ENCODE results near the gene HMX1.

Gene HMX1

DNA sequence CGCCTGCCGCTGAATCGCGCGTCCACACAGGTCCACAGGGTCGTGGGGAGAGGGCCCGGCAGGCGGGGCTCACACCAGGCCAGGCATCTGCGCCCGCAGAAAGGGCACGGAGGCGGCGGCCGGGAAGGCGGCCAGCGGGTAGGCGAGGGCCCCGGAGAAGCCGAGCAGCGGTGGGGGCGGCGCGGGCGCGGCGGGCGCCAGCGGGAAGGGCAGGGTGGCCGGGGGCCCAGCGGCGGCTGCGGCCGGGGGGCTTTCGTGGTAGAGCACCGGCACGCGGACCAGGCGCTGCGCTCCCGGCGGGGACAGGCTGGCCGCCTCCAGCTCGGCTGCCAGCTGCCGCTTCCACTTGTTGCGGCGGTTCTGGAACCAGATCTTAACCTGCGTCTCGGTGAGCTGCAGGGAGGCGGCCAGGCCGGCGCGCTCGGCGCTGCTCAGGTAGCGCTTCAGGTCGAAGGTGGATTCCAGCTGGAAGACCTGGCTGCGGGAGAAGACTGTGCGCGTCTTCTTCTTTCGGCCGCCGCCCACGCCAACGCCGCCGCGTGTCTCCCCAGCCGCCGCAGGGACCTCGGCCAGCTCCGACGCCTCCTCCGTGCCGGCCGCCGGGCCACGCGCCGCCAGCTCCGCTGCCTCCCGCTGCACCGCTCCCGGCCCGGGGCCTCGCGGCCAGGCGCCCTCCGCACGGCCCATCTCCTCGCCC, 3.9 kb downstream of the HMX1 start:
- DNase-seq: no peak

- no peak for DNase-seq
Measured at GRCh38 chr4:8866828-8867623, 4.6 kb downstream of the HMX1 start.

DNA sequence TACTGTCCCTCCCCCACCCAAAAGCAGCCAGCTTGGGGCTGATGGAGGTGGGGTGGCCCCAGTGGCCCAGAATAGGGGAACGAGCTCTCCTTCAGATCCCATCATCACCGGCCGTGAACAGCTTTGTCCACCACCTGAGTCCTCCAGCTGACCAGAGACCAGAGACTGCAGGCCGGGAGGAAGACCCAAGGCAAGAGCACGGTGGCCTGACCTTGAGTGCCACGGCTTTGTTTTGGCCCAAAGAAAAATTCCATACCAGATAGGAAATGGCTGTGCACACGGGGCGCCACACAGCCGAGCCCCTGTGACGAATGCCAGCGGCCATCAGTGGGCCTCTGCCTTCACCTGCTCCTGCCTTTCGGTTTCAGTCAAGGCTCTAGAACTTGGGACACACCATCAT, 5.2 kb downstream of the HMX1 start:
- no peak for DNase-seq

GRCh38 chr4:8865681-8866310, 5.8 kb downstream of the HMX1 start:
- no peak for DNase-seq

DNA sequence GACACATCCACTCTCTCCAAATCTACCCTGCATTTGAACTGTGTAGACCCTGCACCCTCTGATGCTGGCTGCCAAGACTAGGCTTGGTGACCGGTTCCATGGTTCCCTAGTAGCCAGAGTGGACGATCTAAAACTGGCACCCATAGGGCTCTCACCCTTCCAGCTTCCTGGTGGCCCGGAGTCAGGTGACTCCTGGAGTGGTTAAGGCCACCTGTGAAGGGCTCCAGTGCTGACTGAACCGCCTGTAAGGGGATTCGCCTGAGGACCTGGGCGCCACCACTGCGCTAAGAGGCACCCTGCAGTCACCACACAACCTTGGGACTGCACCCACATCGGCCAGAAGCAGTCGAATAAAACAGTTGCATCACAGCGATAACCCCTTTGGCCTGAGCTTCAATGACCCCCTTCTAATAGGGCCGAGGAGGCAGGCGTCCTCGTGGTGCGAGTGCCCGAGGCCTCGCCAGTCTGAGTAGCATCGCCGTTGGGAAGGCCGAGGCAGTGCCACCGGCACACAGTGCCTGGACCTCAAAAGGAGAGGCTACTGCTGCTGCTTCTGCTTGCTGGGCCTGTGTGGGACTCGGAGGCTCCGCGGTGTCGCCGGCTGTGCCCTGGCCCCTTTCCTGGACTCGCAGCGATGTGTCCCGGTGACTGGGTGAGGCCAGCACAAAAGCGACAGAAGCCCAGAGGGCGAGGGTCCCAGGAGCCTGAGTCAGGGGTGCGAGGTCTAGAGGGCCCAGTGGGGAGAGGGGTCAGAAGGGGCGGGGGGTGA, 6.5 kb downstream of the HMX1 start:
- DNase-seq: no peak

- no peak for DNase-seq
Measured at GRCh38 chr4:8863686-8864682, 7.7 kb downstream of the HMX1 start.

GRCh38 chr4:8862800-8863685, 8.6 kb downstream of the HMX1 start:
- DNase-seq: no peak

- no peak for DNase-seq
Measured at GRCh38 chr4:8862334-8862733, 9.3 kb downstream of the HMX1 start.

DNA sequence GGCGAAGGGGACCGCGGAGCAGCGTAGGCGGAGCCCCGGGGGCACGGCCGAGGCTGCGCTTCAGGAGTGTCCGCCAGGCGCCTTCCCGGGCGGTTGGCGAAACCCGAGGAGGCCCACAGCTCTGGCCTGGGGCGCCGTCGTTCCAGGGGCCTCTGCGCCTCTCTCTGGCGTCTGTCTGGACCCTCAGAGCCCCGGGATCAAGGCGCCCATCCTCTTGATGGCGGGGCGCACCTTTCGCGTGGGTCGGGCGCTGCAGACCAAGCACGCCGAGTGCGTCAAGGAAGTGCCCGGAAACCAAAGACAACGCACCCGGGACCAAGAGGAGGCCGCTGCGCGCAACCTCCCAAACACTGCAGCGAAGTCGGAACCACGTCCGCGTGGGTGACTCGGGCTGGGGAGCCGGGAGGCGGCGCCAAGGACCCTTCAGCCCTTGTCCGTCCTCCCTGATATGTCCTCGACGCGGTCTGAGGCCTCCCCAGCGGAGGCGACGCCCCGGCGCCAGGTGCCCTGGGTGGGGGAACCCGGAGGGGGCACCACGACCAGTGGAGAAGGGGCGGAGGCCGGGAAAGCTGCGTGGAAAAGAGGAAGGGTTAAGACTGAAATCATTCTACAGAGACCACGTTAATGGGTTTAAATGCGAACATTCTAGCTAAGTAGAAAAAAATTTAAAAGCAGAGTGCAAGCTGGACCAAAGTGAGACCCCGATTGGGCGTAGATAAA, 9.9 kb downstream of the HMX1 start:
- DNase-seq: no peak

DNA sequence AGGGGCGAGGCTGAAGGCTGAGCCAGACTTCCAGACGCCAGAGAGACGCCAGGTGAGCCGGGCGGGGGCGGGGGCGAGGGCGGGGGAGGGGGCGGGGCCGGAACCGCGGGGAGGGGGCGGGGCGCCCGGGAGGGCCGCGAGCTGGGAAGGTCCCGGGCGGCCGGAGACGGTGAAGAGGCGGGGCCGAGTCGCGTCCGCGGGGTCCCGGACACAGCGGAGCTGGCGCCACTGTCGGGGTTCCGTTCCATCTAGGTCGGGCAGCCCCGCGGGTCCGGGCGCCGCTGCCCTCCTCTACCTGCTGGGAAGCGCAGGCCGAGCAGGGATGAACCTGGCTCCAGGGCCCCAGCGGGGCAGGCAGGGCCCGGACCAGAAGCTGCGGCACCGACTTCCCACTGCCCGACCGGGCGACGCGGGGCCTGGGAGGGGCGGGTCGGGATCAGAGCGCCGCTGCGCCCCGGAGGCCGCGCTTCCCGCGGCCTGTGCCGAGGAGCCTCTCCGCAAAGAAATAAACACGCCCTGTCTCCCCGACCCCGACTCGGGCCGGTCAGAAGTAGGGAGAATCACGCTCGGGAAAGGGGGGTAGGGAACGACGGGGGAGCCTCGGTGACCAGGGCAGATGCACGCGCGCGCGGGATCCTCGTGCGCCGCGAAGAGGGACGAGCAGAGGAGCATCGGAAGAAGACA, 10.6 kb downstream of the HMX1 start:
- DNase-seq: no peak

- DNase-seq: no peak
Measured at GRCh38 chr4:8860096-8860891, 11.3 kb downstream of the HMX1 start.

GRCh38 chr4:8859550-8860095, 12.0 kb downstream of the HMX1 start:
- no peak for DNase-seq

DNA sequence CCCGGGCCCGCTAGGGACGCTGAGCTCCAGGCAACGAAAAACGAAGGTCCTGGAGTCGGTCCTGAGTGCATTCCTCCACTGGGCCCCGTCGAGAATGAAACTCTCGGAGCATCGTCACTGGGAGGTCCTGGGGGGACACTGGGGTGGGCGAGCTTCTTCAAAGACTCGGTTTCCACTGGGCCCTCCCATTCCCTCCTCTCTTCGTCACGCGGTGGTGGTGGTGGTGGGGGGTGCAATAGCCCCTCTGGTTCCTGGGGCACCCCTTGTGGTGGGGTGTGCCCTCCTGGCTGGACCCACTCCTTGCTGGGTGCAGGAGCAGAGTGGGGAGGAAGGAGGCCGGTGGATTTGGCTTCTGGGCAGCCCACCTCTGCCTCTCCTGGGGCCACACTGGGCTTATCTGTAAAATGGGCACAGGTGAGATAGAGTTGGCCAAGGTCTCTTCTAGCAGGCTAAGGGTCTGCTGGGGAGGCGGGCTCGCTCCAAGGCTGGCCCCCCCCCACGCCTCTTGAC, 12.9 kb downstream of the HMX1 start:
- DNase-seq: no peak

- no peak for DNase-seq
Measured at GRCh38 chr4:8857766-8858700, 13.6 kb downstream of the HMX1 start.

GRCh38 chr4:8856835-8857621, 14.6 kb downstream of the HMX1 start:
- no peak for DNase-seq

DNA sequence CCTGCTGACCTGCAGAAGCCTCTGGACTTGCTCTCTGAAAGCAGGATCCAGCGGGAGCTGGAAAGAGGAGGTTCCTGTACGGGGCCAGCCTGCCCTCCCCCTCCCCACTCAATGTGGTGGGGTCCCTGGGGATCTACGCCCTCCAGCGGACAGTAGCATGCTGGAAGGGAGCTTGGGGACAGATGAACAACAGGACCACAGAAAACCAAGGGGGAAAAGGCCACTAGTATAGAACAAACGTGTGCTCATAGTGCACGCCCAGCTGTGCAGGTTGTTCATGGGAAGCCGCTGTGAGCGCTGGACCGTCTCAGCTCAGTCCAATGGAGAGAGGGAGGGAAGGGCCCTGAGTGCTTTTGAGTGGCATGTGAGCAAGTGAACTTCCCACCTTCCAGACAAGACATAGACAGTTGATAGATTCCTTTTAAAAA, 15.8 kb downstream of the HMX1 start:
- no peak for DNase-seq
